Brain microvascular endothelial cell (primary cell): ENCODE data around the gene RIOK2.

Experiments used
- DNase-seq: peaks from one replicate; pipeline ENCODE4 v3.0.0-alpha.2; 2020
- H3K27ac ChIP-seq: fragments of 250-450 bp; sonication (Bioruptor Pico); 2 replicates; pipeline ENCODE4 v1.5.1; 2020; ENCODE audit warnings: mild to moderate bottlenecking, moderate library complexity
- H3K27me3 ChIP-seq: fragments of 250-450 bp; sonication (Bioruptor Pico); replicated peaks from 2 replicates; pipeline ENCODE4 v1.5.1; 2020; ENCODE audit warnings: mild to moderate bottlenecking
- H3K36me3 ChIP-seq: fragments of 250-450 bp; sonication (Bioruptor Pico); replicated peaks from 2 replicates; pipeline ENCODE4 v1.5.1; 2020; ENCODE audit warnings: mild to moderate bottlenecking
- H3K4me3 ChIP-seq: 2 replicates; pipeline ENCODE4 v1.5.1; 2011; ENCODE audit warnings: low read depth, mild to moderate bottlenecking, control low read depth, low read length, moderate library complexity
- CTCF ChIP-seq: IDR thresholded peaks from 2 replicates; pipeline ENCODE4 v1.5.1; 2011; ENCODE audit warnings: low read depth, mild to moderate bottlenecking, moderate library complexity, low read length, control low read depth, inconsistent platforms; ENCODE audit errors: missing control alignments
- in situ Hi-C: cut with HindIII; loops from 2 replicates; pipeline ENCODE4 v1.10.0; 2017; ENCODE audit warnings: low sequenced_read_pairs, low pct_ligation_motif_present

RIOK2 gene

GRCh38 chr5:97131921-97132320, 51.1 kb downstream of the RIOK2 start:
- no peak for TF ChIP-seq CTCF
- no peak for DNase-seq
- in situ Hi-C loops = no loop called here
- Histone ChIP-seq H3K27ac (no peak overlapping the region), H3K36me3 (no peaks in the 10 kb centered on the region), H3K4me3 (no peak overlapping the region), H3K27me3 (no peaks in the 10 kb centered on the region)

GRCh38 chr5:97131139-97131710, 51.8 kb downstream of the RIOK2 start:
- TF ChIP-seq CTCF = no peak
- H3K4me3 ChIP-seq = no peak overlapping the region
- in situ Hi-C loops = no loop called here
- H3K36me3 ChIP-seq = no peaks in the 10 kb centered on the region
- DNase-seq = peak; percentile 4
- H3K27me3 ChIP-seq = no peaks in the 10 kb centered on the region
- no peak overlapping the region for H3K27ac ChIP-seq

GRCh38 chr5:97127727-97128126, 55.3 kb downstream of the RIOK2 start:
- no peak for TF ChIP-seq CTCF
- Histone ChIP-seq H3K36me3 (no peaks in the 10 kb centered on the region), H3K27me3 (no peaks in the 10 kb centered on the region), H3K4me3 (no peak overlapping the region), H3K27ac (no peak overlapping the region)
- no peak for DNase-seq
- in situ Hi-C loops = no loop called here

- Histone ChIP-seq H3K27me3 (no peaks in the 10 kb centered on the region), H3K36me3 (no peaks in the 10 kb centered on the region), H3K27ac (no peak overlapping the region), H3K4me3 (no peak overlapping the region)
- no peak for DNase-seq
- no peak for TF ChIP-seq CTCF
- in situ Hi-C loops = no loop called here
Observed at GRCh38 chr5:97125125-97125683, 57.8 kb downstream of the RIOK2 start.

GRCh38 chr5:97124335-97124734, 58.7 kb downstream of the RIOK2 start:
- Histone ChIP-seq H3K4me3 (no peak overlapping the region), H3K27me3 (no peaks in the 10 kb centered on the region), H3K27ac (no peak overlapping the region), H3K36me3 (no peaks in the 10 kb centered on the region)
- DNase-seq = no peak
- no peak for TF ChIP-seq CTCF
- in situ Hi-C loops = no loop called here

- in situ Hi-C loops = no loop called here
Observed at GRCh38 chr5:97121848-97122247, 61.2 kb downstream of the RIOK2 start.

More at GRCh38 chr5:97121848-97122247, 61.2 kb downstream of the RIOK2 start:
- no peak for TF ChIP-seq CTCF
- H3K4me3 ChIP-seq = no peak overlapping the region
- DNase-seq = no peak
- H3K27ac ChIP-seq = no peak overlapping the region
- H3K27me3 ChIP-seq = no peaks in the 10 kb centered on the region
- no peaks in the 10 kb centered on the region for H3K36me3 ChIP-seq
